ENCODE measurements around the gene CPNE1. TPM values are rescaled to one million over a fixed set of nuclear protein-coding genes. Genes with fewer than 3 reads are reported as not detected.
"Not testable (repeated sequence)": the region's sequence is repeated elsewhere in the genome, so short reads cannot be mapped to it uniquely, and the experiment has no call there.

CPNE1 gene
- 100 to 1,000 TPM; 295 to 305 TPM for total RNA-seq
- 378 TPM for polyA plus RNA-seq

GRCh38 chr20:35664466-35665206 is at the start of gene CPNE1, which contains the start of gene RBM12:
TSS of gene CPNE1 (minus strand) at chr20:35664900. CDS start at chr20:35632923, 31,977 bp downstream.
TSS of gene RBM12 (minus strand) at chr20:35664900. CDS start at chr20:35655322, 9,578 bp downstream.
- H3K4me1 ChIP-seq (ENCODE audit: insufficient read depth, low read length): peaks cover 42% of the 10 kb centered on the region
- H3K9me3 Mint-ChIP-seq: no peaks in the 10 kb centered on the region

GRCh38 chr20:35714127-35714526 is 49.4 kb upstream of the CPNE1 start:
- peaks cover 35% of the 10 kb centered on the region for H3K4me1 ChIP-seq (ENCODE audit: insufficient read depth, low read length)

More at GRCh38 chr20:35664466-35665206, at the start of gene CPNE1, which contains the start of gene RBM12:
- DNase-seq: peak; percentile 88 to 96 (median 93)
- Histone ChIP-seq H3K27ac (ENCODE audit: low read depth, low read length) (peak within 1 kb of the TSS; percentile 98), H3K36me3 (ENCODE audit: insufficient read depth, low read length) (peaks cover 13% of the 10 kb centered on the region), H3K4me3 (ENCODE audit: low read length) (peak within 1 kb of the TSS; percentile 95), H3K9me3 (ENCODE audit: low read length) (no peaks in the 10 kb centered on the region), H3K27me3 (ENCODE audit: insufficient read depth, low read length, poor library complexity, severe bottlenecking) (no peaks in the 10 kb centered on the region)
- POLR2A ChIA-PET: interaction anchor here (0.5 to 2.8 kb wide), 17 partner anchors 10 to 1253 kb away, joined by 3 to 57 read pairs (median 4); partner anchors contain the start of genes ACSS2, ERGIC3, NFS1 and PHF20
- no peaks in the 10 kb centered on the region for H3K27me3 Mint-ChIP-seq
- CTCF ChIA-PET: interaction anchor here (1.0 to 2.1 kb wide), 8 partner anchors 43 to 289 kb away, joined by 3 to 8 read pairs (median 4); partner anchors contain the start of genes RBM39 and SPAG4
- peaks cover 47 to 49% (median 49%) of the 10 kb centered on the region in 3 donors for H3K4me1 Mint-ChIP-seq
- H3K36me3 Mint-ChIP-seq: peaks cover 0 to 33% (median 10%) of the 10 kb centered on the region in 3 donors
- peak within 1 kb of the TSS; percentile 94 to 100 (median 99) for H3K27ac Mint-ChIP-seq
- peak within 1 kb of the TSS; percentile 86 to 98 (median 96) for H3K4me3 Mint-ChIP-seq

GRCh38 chr20:35713120-35713519 is 48.4 kb upstream of the CPNE1 start:
- peaks cover 70 to 83% (median 80%) of the 10 kb centered on the region in 3 donors for H3K4me1 Mint-ChIP-seq
- H3K27me3 Mint-ChIP-seq; H3K9me3 ChIP-seq (ENCODE audit: low read length); H3K4me3 ChIP-seq (ENCODE audit: low read length); H3K27me3 ChIP-seq (ENCODE audit: insufficient read depth, low read length, poor library complexity, severe bottlenecking); H3K9me3 Mint-ChIP-seq; H3K27ac ChIP-seq (ENCODE audit: low read depth, low read length); CTCF ChIA-PET: not testable (repeated sequence)
- POLR2A ChIA-PET: interaction anchor here (0.6 to 0.8 kb wide), 2 partner anchors 11 to 52 kb away, joined by 3 to 4 read pairs; no protein-coding TSS in a partner anchor
- peak in 1 of 5 donors; percentile 27 for DNase-seq
- H3K4me3 Mint-ChIP-seq: peak overlapping the region in 3 of 7 donors; percentile 28 to 63 (median 29)
- H3K36me3 ChIP-seq (ENCODE audit: insufficient read depth, low read length): peaks cover 80% of the 10 kb centered on the region
- H3K36me3 Mint-ChIP-seq: peaks cover 9 to 90% (median 36%) of the 10 kb centered on the region in 3 donors
- peak overlapping the region in 4 of 8 donors; percentile 30 to 89 (median 78) for H3K27ac Mint-ChIP-seq
- peaks cover 33% of the 10 kb centered on the region for H3K4me1 ChIP-seq (ENCODE audit: insufficient read depth, low read length)

More at GRCh38 chr20:35714127-35714526, 49.4 kb upstream of the CPNE1 start:
- peaks cover 67 to 80% (median 77%) of the 10 kb centered on the region in 3 donors for H3K4me1 Mint-ChIP-seq
- Histone ChIP-seq H3K9me3 (ENCODE audit: low read length) (no peaks in the 10 kb centered on the region), H3K4me3 (ENCODE audit: low read length) (no peak overlapping the region), H3K27me3 (ENCODE audit: insufficient read depth, low read length, poor library complexity, severe bottlenecking) (no peaks in the 10 kb centered on the region), H3K36me3 (ENCODE audit: insufficient read depth, low read length) (peaks cover 83% of the 10 kb centered on the region), H3K27ac (ENCODE audit: low read depth, low read length) (no peak overlapping the region)
- peak overlapping the region in 4 of 8 donors; percentile 48 to 78 (median 70) for H3K27ac Mint-ChIP-seq
- peak overlapping the region in 1 of 7 donors; percentile 12 for H3K4me3 Mint-ChIP-seq
- H3K36me3 Mint-ChIP-seq: peaks cover 9 to 90% (median 34%) of the 10 kb centered on the region in 3 donors
- no peak for DNase-seq
- H3K27me3 Mint-ChIP-seq: peaks cover 0 to 1% of the 10 kb centered on the region in 2 donors
- ChIA-PET POLR2A (interaction anchor here (1.6 kb wide), 1 partner anchor 11 kb away, joined by 4 read pairs; no protein-coding TSS in a partner anchor), CTCF (no interaction called here)
- H3K9me3 Mint-ChIP-seq: no peaks in the 10 kb centered on the region

GRCh38 chr20:35711588-35712209 is 47.0 kb upstream of the CPNE1 start:
- H3K27ac Mint-ChIP-seq: peak overlapping the region; percentile 63 to 93 (median 80)
- DNase-seq: peak in 1 of 5 donors; percentile 6
- H3K4me3 Mint-ChIP-seq: peak overlapping the region; percentile 15 to 71 (median 63)
- H3K9me3 Mint-ChIP-seq: no peaks in the 10 kb centered on the region
- Histone ChIP-seq H3K4me3 (ENCODE audit: low read length) (no peak overlapping the region), H3K27me3 (ENCODE audit: insufficient read depth, low read length, poor library complexity, severe bottlenecking) (no peaks in the 10 kb centered on the region), H3K36me3 (ENCODE audit: insufficient read depth, low read length) (peaks cover 70% of the 10 kb centered on the region), H3K27ac (ENCODE audit: low read depth, low read length) (no peak overlapping the region), H3K9me3 (ENCODE audit: low read length) (no peaks in the 10 kb centered on the region), H3K4me1 (ENCODE audit: insufficient read depth, low read length) (peaks cover 32% of the 10 kb centered on the region)
- POLR2A ChIA-PET: interaction anchor here (1.3 kb wide), 1 partner anchor 12 kb away, joined by 4 read pairs; the partner anchor contains the start of genes NFS1 and ROMO1
- peaks cover 9 to 88% (median 31%) of the 10 kb centered on the region in 3 donors for H3K36me3 Mint-ChIP-seq
- H3K4me1 Mint-ChIP-seq: peaks cover 65 to 73% (median 72%) of the 10 kb centered on the region in 3 donors
- peaks cover 0 to 3% of the 10 kb centered on the region in 2 donors for H3K27me3 Mint-ChIP-seq
- CTCF ChIA-PET: interaction anchor here (1.0 to 1.5 kb wide), 4 partner anchors 17 to 173 kb away, joined by 3 read pairs; no protein-coding TSS in a partner anchor

GRCh38 chr20:35710884-35711587 is 46.3 kb upstream of the CPNE1 start:
- no peak overlapping the region for H3K27ac ChIP-seq (ENCODE audit: low read depth, low read length)
- peaks cover 27% of the 10 kb centered on the region for H3K4me1 ChIP-seq (ENCODE audit: insufficient read depth, low read length)
- no peak for DNase-seq
- H3K4me3 ChIP-seq (ENCODE audit: low read length): no peak overlapping the region
- Mint-ChIP-seq H3K27me3 (peaks cover 0 to 3% of the 10 kb centered on the region in 2 donors), H3K36me3 (peaks cover 9 to 87% (median 29%) of the 10 kb centered on the region in 3 donors), H3K27ac (peak overlapping the region; percentile 72 to 93 (median 85)), H3K9me3 (no peaks in the 10 kb centered on the region), H3K4me1 (peaks cover 63 to 69% (median 68%) of the 10 kb centered on the region in 3 donors), H3K4me3 (peak overlapping the region; percentile 33 to 71 (median 63))
- peaks cover 66% of the 10 kb centered on the region for H3K36me3 ChIP-seq (ENCODE audit: insufficient read depth, low read length)
- no peaks in the 10 kb centered on the region for H3K9me3 ChIP-seq (ENCODE audit: low read length)
- CTCF ChIA-PET: interaction anchor here (1.0 to 1.3 kb wide), 4 partner anchors 14 to 174 kb away, joined by 3 read pairs; no protein-coding TSS in a partner anchor
- POLR2A ChIA-PET: interaction anchor here (1.3 kb wide), 1 partner anchor 12 kb away, joined by 4 read pairs; the partner anchor contains the start of genes NFS1 and ROMO1
- no peaks in the 10 kb centered on the region for H3K27me3 ChIP-seq (ENCODE audit: insufficient read depth, low read length, poor library complexity, severe bottlenecking)

- Mint-ChIP-seq H3K4me3 (no peak overlapping the region), H3K9me3 (no peaks in the 10 kb centered on the region), H3K27me3 (peaks cover 0 to 3% of the 10 kb centered on the region in 2 donors), H3K27ac (peak overlapping the region in 1 of 8 donors; percentile 85), H3K36me3 (peaks cover 10 to 87% (median 27%) of the 10 kb centered on the region in 3 donors), H3K4me1 (peaks cover 57 to 61% (median 60%) of the 10 kb centered on the region in 3 donors)
- Histone ChIP-seq H3K27me3 (ENCODE audit: insufficient read depth, low read length, poor library complexity, severe bottlenecking) (no peaks in the 10 kb centered on the region), H3K4me3 (ENCODE audit: low read length) (no peak overlapping the region), H3K27ac (ENCODE audit: low read depth, low read length) (no peak overlapping the region), H3K36me3 (ENCODE audit: insufficient read depth, low read length) (peaks cover 67% of the 10 kb centered on the region), H3K9me3 (ENCODE audit: low read length) (no peaks in the 10 kb centered on the region), H3K4me1 (ENCODE audit: insufficient read depth, low read length) (peaks cover 27% of the 10 kb centered on the region)
- POLR2A ChIA-PET: no interaction called here
- CTCF ChIA-PET: interaction anchor here (1.3 to 1.5 kb wide), 2 partner anchors 46 to 91 kb away, joined by 3 to 5 read pairs; partner anchors contain the start of genes CPNE1 and RBM12
- no peak for DNase-seq
Observed at GRCh38 chr20:35710039-35710438, 45.3 kb upstream of the CPNE1 start.

GRCh38 chr20:35709259-35709658 is 44.6 kb upstream of the CPNE1 start:
- H3K4me3 Mint-ChIP-seq: peak overlapping the region in 3 of 7 donors; percentile 0 to 22 (median 9)
- peaks cover 0 to 2% of the 10 kb centered on the region in 2 donors for H3K27me3 Mint-ChIP-seq
- CTCF ChIA-PET: interaction anchor here (1.3 to 1.5 kb wide), 2 partner anchors 45 to 90 kb away, joined by 3 to 5 read pairs; partner anchors contain the start of genes CPNE1 and RBM12
- DNase-seq: no peak
- Histone ChIP-seq H3K27ac (ENCODE audit: low read depth, low read length) (no peak overlapping the region), H3K36me3 (ENCODE audit: insufficient read depth, low read length) (peaks cover 69% of the 10 kb centered on the region), H3K4me1 (ENCODE audit: insufficient read depth, low read length) (peaks cover 27% of the 10 kb centered on the region), H3K27me3 (ENCODE audit: insufficient read depth, low read length, poor library complexity, severe bottlenecking) (no peaks in the 10 kb centered on the region), H3K4me3 (ENCODE audit: low read length) (no peak overlapping the region), H3K9me3 (ENCODE audit: low read length) (no peaks in the 10 kb centered on the region)
- H3K9me3 Mint-ChIP-seq: no peaks in the 10 kb centered on the region
- POLR2A ChIA-PET: interaction anchor here (0.9 kb wide), 1 partner anchor 10 kb away, joined by 3 read pairs; the partner anchor contains the start of genes NFS1 and ROMO1
- H3K36me3 Mint-ChIP-seq: peaks cover 17 to 89% (median 27%) of the 10 kb centered on the region in 3 donors
- H3K27ac Mint-ChIP-seq: peak overlapping the region in 7 of 8 donors; percentile 9 to 87 (median 21)
- H3K4me1 Mint-ChIP-seq: peaks cover 56 to 62% (median 59%) of the 10 kb centered on the region in 3 donors

Data from CD8-positive, alpha-beta memory T cell (primary cell).